ENCODE measurements around the gene GP1BB.

The GP1BB gene

DNA sequence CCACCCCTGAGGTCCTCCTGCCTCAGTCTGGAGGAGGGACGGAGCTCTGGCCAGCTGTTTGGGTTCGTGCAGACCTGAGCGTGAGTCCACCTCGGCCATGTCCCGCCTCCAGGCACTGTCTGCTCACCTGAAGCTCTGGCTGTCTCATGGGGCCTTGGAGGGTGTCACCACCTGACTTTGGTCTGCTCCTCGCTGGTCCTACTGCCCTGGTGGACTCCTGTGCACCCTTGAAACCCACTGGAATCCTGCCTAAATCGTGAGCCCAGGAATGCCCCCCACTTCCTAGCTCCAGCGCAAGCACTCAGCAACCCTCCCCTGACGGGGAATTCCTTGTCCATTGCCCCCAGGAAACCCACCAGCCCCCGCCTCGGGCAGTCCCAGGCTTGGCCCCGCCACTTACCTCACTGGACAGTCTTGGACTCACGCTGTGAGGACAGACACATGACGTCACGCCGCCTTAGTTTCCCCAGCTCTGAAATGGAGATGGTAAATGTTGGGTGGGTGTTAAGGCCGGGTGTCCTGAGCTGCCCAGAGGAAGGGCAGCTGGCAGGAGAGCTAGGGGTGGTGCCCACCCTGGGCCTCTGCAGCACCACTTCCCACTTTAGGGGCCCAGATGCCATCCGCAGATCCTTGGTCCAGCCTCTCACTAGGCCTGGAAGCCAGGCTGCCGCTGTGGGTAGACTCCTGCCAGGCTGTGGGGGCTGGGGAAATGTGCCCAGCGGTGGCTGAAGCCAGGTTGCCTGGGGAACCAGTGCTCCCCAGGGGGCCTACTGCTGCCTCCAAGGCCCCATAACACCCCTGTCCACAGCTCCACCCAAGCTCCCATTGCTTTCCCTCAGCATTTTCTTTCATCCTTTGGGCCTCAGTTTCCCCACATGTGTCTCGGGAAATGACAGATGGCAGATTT is 19.1 kb downstream of the GP1BB start:
- DNase-seq: no peak

DNA sequence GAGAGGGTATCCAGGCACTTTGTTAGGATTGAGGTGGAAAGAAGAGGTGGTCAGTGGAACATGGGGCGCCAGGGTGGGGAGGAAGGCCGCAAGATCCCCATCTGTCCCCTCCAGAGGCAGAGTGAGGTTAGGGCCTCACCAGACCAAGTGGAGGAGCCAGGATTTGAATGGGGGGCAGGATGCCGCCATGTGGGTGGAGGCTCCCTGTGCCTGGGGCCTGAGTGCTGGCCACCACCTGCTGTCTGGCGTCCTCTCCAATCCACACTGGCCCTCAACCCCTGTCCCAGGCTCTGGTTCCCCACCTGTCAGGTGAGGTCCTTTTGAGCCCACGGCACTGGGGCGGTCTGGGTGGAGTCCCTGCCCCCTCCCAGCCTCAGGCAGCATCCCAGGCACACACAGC is 19.7 kb downstream of the GP1BB start:
- DNase-seq: no peak

DNA sequence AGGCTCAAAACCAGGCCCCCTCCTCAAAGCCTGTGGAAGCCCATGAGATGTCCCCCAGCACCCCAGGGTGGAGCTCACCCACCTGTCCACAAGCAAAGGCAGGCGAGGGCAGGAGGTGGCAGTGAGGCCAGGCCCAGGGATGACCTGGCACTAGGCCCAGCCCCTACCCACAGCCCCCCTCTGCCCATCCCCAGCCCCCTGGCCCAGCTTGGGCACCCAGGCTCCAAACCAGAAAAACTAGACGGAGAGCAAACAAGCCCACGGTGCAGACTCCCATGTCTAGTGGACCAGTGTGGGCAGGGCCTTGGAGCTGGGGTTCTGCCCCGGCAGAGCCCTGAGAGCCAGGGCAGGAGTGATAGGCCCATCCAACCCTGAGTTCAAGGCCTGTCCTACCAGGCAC is 20.3 kb downstream of the GP1BB start:
- no peak for DNase-seq

DNA sequence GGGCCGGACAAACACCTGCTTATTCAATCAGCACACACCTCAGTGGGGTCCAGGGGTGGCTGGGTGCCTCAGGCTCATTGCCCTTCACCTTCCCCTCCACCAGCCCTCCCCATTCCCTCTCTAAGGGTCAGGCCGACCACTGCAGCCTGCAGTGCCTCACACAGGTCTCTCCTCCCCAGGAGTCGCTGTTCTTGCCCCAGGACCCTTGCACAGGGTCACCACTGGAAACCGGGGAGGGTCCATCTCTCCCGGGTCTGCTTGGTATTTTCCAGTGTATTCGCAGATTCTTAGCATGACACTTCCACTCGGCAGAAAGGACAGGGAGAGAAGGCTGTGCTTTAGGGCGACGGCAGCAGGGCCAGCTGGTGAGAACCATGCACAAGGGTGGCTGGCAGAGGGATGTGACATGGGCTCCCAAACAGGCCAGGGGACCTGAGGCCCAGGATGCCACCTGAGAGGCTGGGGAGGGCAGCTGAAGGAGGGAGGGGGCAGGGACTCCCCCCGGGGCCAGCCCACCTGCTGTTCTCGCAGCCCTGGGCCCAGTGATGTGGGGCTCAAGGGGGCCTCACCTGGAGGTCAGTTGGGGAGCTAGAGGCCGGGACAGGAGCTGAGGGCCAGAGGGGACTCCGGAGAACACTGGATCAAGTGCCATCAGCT is 21.1 kb downstream of the GP1BB start:
- DNase-seq: no peak

DNA sequence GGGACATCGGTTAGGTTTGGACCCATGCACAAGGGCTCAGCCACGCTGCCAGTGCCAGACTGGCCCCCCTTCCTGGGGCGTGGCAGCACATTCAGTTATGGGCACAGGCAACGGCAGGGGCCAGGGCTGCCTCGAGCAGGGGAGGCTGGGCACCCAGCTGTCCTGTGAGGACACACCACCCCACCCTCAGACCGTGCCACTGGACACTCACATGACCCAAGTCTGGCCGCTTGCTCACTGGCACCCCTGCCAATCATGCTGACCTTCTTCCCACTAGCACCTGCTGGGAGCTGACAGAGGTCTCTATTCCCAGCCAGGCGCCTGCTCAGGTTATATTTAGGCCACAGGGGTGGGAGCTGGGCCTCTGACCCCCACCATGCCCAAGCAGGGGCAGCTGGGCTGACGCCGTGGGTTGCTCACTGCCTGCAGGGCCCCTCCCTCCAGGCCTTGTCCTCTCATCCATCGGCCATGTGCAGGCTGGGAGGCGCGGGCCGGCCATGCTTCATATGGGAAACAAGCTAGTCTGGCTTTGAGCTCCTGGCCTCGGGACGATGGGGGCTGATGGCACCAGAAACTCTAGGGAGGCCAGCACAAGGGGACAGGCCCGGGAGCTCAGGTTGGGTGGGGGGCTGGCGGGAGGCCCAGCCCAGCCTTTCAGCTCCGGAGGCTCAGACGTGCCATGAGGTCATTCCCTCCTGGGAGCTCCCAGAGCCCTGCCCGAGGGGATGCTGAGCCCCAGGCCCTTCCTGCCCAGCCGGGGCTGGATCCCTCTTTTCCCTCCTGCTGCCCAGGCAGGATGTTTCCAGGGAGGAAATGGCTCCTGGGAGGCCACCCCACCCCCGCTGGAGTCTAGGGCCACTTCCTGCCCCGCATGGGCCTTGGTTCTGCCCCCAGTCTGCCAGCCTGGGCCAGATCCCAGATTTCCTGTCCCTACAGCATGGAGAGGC is 22.1 kb downstream of the GP1BB start:
- no peak for DNase-seq

DNA sequence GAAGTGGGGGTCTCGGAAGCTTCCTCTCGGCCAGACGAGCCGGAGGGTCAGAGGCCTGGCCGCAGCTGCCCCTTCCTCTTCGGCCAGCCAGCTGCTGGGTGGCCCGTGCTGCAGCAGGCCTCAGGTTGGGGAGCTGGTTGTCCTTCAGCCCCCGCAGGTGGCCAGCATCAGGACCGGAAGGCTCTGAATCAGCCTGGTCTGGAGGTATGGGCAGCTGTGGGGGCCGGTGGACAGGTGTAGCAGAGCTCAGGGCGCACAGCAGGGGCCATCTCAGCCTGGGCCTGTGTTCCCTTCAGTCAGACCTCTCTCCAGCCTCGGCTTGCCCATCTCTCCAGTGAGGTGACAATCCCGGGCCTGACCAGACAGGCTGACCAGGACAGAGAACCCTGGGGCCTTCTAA is 23.4 kb downstream of the GP1BB start:
- DNase-seq: no peak

DNA sequence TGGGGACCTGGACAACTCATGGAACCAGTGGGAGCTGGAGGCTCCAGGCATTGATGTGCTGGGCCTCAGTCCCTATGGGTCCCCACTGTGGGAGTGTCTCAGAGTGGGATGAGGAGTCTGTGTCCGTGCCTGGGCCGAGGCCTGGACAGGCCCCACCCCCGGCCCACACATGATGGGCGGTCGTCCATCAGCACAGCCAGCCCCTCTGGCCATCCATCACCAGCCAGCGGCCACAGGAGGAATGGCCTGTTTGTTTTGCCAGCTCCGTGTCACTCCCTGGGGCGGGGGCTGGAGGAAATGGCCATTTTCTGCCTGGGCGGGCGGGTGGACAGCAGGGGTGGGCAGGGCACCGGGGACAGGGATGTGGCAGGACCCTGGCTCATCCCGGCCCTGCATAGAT is 24.2 kb downstream of the GP1BB start:
- no peak for DNase-seq

DNA sequence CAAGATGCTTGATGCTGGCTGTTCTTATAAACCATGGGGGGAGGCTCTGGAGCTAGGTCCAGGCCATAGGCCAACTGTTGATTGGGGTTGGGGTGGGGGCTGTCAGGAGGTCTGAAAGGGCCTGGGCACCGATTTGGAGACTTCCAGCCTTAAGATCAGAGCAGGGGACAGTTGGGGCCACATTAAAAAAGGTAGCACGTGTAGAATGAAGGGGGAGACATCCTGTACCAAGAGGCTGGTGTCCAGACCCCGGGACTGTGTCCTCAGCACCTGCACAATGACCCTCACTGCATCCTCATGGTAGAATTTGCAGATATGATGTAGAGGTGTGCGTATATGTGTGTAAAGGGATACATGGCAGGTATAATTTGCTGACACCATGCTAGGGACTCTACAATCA is 24.8 kb downstream of the GP1BB start:
- no peak for DNase-seq

DNA sequence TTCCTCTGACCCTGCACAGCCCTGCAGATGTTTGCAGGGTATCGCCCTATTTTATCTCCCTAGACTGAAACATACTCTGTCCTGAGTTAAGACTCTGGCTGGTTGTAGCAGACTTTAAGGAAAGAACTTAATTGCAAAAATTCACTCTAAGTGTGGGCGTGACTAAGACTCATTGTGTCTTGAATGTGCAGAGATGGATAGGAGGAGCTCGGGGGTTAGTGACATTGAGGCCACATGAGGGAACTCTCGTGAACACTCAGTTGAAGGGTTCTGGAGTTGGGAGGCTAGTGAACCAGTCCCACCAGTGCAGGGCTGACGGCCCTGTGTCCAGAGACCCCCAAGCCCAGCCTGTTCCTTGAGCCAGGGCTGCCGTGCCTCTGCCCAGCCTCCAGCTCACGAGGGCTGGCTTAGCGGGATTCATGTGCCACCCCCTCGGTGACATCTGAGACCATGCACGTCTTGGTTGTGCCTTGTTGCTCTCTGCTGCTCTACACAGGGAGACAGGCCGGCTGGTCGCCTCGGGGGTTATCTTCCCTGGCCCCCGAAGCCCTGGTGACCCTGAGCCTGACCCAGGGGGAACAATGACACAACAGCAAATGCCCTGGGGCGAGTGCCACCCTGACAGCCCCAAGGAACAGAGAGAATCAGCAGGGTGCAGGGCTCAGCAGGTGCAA is 25.8 kb downstream of the GP1BB start:
- DNase-seq: no peak

DNA sequence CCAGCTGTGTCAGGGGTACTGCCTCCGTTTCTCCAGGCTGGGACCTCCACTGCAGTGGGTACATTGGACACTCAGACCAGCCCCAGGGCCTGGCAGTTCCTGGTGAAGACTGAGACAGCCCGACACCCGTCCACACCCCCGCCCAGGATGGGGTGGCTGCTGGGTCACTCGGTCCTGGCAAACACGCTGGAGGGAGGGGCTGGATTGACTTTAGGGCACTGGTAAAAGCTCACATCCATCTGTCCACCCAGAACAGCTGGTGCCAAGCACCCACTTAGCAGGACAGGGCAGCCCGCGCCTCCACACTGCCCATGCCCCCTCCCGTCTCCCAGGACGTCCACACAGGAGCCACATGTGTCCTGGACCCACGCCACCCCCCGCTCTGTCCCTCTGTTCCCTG is 26.5 kb downstream of the GP1BB start:
- no peak for DNase-seq

DNA sequence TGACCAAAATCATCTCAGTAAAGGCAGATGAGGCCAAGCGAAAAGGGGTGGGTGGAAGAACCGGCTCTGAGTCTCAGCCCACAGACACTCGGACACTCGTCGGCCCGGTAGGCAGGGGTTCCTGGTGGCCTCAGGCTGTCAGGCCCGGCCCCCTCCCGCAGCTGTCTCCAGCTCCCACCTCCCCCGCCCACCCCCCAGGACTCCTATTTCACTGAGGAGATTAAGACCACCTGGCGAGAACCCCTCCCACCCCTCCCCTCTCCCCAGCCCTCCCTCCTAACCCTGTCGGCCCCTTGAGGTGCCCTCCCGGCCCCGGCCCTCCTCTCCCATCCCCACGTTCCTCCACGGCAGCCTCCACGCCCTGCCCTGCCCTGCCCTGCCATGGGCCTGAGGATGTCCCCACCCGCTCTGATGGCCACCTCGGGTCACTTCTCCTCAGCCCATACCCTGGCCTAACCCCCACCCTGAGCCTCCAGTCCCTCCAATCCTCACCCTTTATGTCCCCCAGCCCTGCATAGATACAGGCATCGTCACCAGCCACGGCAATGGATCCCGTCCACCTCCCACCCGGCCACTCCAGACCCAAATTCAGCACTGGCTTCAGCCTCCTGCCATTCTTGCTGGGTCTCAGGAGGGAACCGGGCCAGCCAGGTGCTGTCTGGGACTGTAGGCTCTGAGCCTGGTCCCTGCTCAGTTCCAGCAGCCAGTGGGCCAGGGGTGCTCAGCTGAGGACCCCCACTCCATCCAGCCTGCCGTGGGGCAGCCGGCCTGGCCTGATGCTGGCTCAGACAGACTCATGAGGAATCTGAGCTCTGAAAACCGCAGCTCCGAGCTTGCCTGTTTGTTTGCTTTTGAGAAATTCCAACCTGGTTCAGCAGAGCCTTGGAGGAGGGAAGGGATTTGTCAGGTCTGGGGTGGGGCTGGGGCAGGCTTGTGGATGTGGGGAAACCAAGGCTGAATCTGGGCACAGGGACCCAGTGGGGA is 27.5 kb downstream of the GP1BB start:
- no peak for DNase-seq

DNA sequence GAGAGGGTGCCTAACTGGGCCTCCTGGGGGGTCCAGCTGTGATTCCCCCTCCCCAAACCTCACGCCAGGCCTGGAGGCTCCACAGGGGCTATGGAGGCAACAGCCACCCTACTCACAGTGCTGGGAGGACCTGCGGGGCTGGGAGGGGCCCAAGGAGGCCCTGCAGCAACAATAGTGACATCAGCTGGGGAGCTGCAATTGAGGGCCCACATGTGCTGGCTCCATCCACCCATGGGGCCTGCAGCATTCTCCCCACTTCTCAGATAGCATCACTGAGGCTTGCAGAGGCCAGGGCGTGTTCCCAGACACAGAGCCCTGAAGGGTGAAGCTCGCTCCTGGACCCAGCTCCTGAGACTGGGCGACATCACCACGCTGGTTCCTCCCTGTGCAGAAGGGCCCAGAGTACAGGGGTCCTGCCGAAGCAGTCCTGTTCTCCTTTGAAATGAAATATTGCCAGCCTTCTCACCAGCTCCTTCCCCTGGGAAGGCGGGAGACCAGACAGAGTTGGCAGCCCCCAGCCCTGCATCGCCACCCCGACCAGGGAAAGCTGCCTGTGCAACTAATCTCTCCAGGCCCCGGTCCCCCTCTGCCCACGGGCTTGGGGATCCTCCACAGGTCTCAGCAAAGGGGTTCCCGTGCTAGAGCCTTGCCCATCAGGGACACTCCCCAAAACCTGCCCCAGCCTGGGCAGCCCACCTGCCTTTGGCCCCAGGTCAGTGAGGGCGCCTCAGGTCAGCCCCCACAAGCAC is 28.3 kb downstream of the GP1BB start:
- DNase-seq: no peak

DNA sequence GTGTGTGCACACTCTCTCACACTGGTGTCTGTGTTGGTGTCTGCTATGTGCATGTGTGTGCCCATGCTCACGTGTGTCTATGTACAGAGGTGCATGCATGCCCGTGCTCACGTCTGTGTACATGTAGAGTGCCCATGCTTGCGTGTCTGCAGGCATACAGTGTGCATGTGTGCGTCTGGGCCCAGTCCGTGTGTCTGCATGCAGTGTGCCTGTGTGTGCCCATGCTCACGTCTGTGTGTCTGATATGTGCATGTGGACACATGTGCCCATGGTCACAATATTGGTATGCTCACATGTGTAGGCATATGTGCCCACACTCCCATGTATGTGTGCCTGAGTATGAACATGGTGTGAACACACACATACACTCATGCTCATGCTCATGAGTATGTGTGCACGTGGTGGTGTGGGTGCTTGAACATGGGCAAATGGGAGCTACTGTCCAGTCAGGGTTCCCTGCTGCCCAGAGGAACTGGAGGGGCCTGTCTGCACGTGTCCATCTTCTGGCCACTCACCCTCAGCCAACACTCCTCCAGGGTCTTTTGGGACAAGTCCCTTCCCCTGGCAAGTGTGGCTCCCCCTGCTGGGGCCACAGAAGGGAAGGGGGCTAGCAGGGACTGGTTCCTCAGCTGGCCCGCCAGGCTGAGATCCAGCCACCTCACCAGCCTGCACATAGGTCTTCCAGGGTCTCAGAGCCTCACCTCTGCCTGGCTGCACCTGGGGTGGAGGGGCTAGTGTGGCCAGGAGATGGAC is 29.9 kb downstream of the GP1BB start:
- no peak for DNase-seq

DNA sequence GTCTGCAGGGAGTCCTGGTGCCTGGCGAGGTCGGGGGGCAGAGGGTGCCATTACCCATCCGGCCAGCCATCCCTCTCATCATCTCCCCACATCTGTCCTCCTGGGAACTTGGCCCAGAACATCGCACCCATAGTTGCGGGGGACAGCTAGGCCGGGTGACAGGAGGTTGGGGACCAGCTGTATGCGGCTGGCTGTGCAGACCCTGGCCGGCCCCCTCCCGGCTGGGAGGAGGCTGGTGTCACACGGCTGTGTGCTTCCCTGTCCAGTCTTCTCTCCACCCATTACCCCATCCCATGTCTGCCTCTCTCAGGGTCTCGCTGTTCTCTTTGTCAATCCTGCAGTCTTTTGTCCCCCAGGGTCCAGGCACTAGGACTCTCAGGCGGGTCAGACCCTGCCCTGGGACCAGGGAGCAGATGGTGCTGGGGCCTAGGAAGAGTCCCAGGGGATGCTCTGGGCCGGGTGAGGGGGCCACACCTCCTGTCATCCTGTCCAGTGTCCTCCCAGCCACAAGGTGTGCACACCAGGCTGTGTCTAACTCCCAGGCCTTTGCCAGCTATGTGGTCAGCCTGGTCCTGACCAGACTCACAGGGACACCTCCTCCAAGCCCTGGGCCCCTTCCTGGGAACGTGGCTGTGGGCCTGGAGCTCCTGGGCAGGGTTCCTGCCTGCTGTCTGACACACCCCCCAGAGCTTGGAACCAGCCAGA is 30.8 kb downstream of the GP1BB start:
- no peak for DNase-seq

DNA sequence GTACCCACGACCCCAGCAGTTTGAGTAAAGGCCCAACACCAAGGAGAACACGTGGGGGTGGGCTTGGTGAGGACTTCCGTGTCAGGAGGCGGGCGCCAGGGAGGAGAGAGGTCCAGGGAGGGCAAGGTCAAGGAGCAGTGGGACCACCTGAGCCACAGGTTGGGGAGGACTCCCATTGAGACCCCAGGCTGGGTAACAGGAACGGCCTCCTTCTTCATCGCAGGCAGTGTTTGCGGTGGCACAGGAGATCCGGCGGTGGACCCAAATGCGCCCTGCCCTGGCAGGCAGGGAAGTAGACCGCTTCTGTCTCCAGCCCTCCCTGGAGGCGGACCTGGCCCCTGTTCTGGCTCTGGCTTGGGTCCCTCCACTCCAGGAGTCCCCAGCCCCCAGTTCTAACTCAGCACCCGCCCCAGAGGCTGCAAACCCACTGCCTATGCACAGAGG is 31.4 kb downstream of the GP1BB start:
- no peak for DNase-seq

DNA sequence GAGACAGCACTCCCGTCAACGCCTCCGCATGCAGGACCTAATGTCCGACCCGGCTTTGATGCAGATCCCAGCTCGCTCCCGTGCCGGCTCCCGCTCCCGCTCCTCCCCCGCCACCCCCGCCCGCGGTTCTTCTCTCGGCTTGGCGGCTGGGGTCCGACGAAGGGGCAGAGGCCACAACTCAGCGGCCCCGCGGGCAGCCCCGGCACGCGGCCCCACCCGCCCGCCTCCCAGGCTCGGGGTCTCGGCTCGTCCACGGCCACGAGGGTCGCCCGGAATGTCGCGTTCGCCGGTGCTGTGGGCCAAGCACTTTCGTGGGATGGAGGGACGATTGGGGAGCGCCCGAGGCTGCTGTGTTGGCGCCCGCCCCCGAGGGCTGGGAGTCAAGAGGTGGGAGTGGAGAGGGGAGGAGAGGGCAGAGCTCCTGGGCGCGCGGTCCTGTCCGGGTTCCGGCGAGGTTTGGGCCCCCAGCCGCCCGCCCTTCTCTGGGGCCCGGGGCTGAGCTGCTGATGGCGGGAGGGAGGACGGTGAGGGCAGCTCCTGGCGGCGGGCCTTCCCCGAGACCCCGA is 31.9 kb downstream of the GP1BB start:
- DNase-seq: no peak

DNA sequence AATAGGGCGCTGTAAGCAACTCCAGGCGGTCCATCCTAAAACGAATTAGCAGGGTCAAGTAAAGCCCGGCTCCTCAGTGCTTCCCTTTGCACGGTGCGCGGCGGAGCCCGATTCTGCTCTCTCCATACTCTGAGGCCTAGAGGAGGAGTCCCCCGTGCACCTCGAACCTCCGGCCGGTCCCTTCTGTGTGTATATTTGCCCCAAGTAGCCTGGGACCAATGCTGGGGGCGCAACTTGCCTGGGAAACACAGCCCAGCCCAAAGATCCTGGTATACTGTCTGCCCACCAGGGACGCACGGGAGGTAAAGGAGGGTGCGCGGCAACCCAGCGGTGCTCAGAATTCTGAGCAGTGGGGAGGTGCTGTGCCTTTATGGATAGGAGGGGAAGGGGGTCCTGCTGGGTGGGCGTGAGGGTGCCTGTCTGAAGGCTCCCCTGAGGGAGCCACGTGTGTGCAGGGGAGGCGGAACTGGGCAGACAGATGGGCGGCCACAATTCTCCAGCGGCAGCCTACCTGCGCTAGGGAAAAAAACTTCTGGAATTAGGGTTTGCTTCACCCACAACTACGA is 32.5 kb downstream of the GP1BB start:
- no peak for DNase-seq
